DOHH2 (cell line): ENCODE data around the gene NXPH2.

Source experiments
- H3F3A ChIP-seq: fragments of 200-600 bp; sonication (generic), shearing (Covaris generic); 2 replicates; pipeline ENCODE4 v1.6.0; 2016; ENCODE audit warnings: antibody characterized with exemption, mild to moderate bottlenecking; ENCODE audit not compliant: control insufficient read depth, insufficient read depth
- H3K27ac ChIP-seq: fragments of 200-600 bp; sonication (generic); 2 replicates; pipeline ENCODE4 v1.5.1; 2014; ENCODE audit warnings: low read depth, mild to moderate bottlenecking, low read length, moderate library complexity
- H3K27me3 ChIP-seq: fragments of 200-600 bp; sonication (generic); 2 replicates; pipeline ENCODE4 v1.6.1; 2014; ENCODE audit warnings: mild to moderate bottlenecking, low read length, mixed read lengths; ENCODE audit not compliant: control insufficient read depth
- H3K36me3 ChIP-seq: fragments of 200-600 bp; sonication (generic); 2 replicates; pipeline ENCODE4 v1.6.1; 2014; ENCODE audit warnings: mild to moderate bottlenecking, low read length, moderate library complexity, mixed read lengths; ENCODE audit not compliant: control insufficient read depth
- H3K4me1 ChIP-seq: fragments of 200-600 bp; sonication (generic); 2 replicates; pipeline ENCODE4 v1.6.1; 2014; ENCODE audit warnings: mild to moderate bottlenecking, low read length, mixed read lengths; ENCODE audit not compliant: control insufficient read depth
- H3K4me2 ChIP-seq: fragments of 200-600 bp; sonication (generic); 2 replicates; pipeline ENCODE4 v1.6.0; 2014; ENCODE audit warnings: mild to moderate bottlenecking, low read length, moderate library complexity
- H3K4me3 ChIP-seq: fragments of 200-600 bp; sonication (generic); 2 replicates; pipeline ENCODE4 v1.5.1; 2014; ENCODE audit warnings: mild to moderate bottlenecking, low read length, mixed read lengths
- H3K79me2 ChIP-seq: fragments of 200-600 bp; sonication (generic); 2 replicates; pipeline ENCODE4 v1.6.1; 2014; ENCODE audit warnings: mild to moderate bottlenecking, low read length, mixed read lengths; ENCODE audit not compliant: control insufficient read depth
- H3K9me2 ChIP-seq: fragments of 200-600 bp; sonication (generic); replicated peaks from 2 replicates; pipeline ENCODE4 v1.6.1; 2014; ENCODE audit warnings: mild to moderate bottlenecking, low read length, mixed read lengths; ENCODE audit not compliant: control insufficient read depth
- H3K9me3 ChIP-seq: fragments of 200-600 bp; sonication (generic); 2 replicates; pipeline ENCODE4 v1.6.1; 2014; ENCODE audit warnings: antibody characterized with exemption, low read length, mixed read lengths; ENCODE audit not compliant: control insufficient read depth, insufficient read depth
- H4K20me1 ChIP-seq: fragments of 200-600 bp; sonication (generic); 2 replicates; pipeline ENCODE4 v1.6.0; 2014; ENCODE audit warnings: low read depth, mild to moderate bottlenecking, antibody characterized with exemption, low read length, moderate library complexity; ENCODE audit not compliant: control insufficient read depth, insufficient read depth
- CTCF ChIP-seq: fragments of 200-600 bp; sonication (generic); IDR thresholded peaks from one replicate; pipeline ENCODE4 v1.5.1; 2014; ENCODE audit warnings: antibody characterized with exemption, mild to moderate bottlenecking, low read depth, low read length; ENCODE audit not compliant: poor library complexity, severe bottlenecking
- EZH2phosphoT487 ChIP-seq: fragments of 200-600 bp; sonication (generic); IDR thresholded peaks from 2 replicates; pipeline ENCODE4 v1.6.1; 2017; ENCODE audit warnings: borderline replicate concordance, mild to moderate bottlenecking, antibody characterized with exemption, low read length, moderate library complexity, mixed read lengths

Gene NXPH2

GRCh38 chr2:138689705-138690104, 90.5 kb downstream of the NXPH2 start:
- no peaks in the 10 kb centered on the region for H4K20me1 ChIP-seq
- no peaks in the 10 kb centered on the region for H3K9me3 ChIP-seq
- H3K9me2 ChIP-seq = no peaks in the 10 kb centered on the region
- H3K36me3 ChIP-seq = no peaks in the 10 kb centered on the region
- H3K27me3 ChIP-seq = no peaks in the 10 kb centered on the region
- H3K4me2 ChIP-seq = no peak overlapping the region
- H3F3A ChIP-seq = no peaks in the 10 kb centered on the region
- H3K4me1 ChIP-seq = no peaks in the 10 kb centered on the region
- H3K79me2 ChIP-seq = no peaks in the 10 kb centered on the region
- H3K27ac ChIP-seq = no peak overlapping the region
- TF ChIP-seq EZH2phosphoT487 = no peak
- no peak for TF ChIP-seq CTCF
- no peak overlapping the region for H3K4me3 ChIP-seq

- no peak for TF ChIP-seq CTCF
- no peak for TF ChIP-seq EZH2phosphoT487
- Histone ChIP-seq H3K9me3 (no peaks in the 10 kb centered on the region), H3K9me2 (no peaks in the 10 kb centered on the region), H3K4me1 (no peaks in the 10 kb centered on the region), H3K4me2 (no peak overlapping the region), H3K36me3 (no peaks in the 10 kb centered on the region), H3K27me3 (no peaks in the 10 kb centered on the region), H3F3A (no peaks in the 10 kb centered on the region), H4K20me1 (no peaks in the 10 kb centered on the region), H3K79me2 (no peaks in the 10 kb centered on the region), H3K27ac (no peak overlapping the region), H3K4me3 (no peak overlapping the region)
These were observed 98.0 kb downstream of the NXPH2 start for GRCh38 chr2:138682163-138682562.

GRCh38 chr2:138677221-138677620, 103.0 kb downstream of the NXPH2 start:
- Histone ChIP-seq H3K9me3 (no peaks in the 10 kb centered on the region), H3K9me2 (no peaks in the 10 kb centered on the region), H3K4me2 (no peak overlapping the region), H3K4me3 (no peak overlapping the region), H3K27ac (no peak overlapping the region), H4K20me1 (no peaks in the 10 kb centered on the region), H3F3A (no peaks in the 10 kb centered on the region), H3K27me3 (no peaks in the 10 kb centered on the region), H3K36me3 (no peaks in the 10 kb centered on the region), H3K79me2 (no peaks in the 10 kb centered on the region), H3K4me1 (no peaks in the 10 kb centered on the region)
- TF ChIP-seq CTCF (no peak), EZH2phosphoT487 (no peak)

GRCh38 chr2:138676619-138677021, 103.6 kb downstream of the NXPH2 start:
- Histone ChIP-seq H3K4me1 (no peaks in the 10 kb centered on the region), H3K9me2 (no peaks in the 10 kb centered on the region), H3F3A (no peaks in the 10 kb centered on the region), H3K36me3 (no peaks in the 10 kb centered on the region), H3K27ac (no peak overlapping the region), H3K4me3 (no peak overlapping the region), H3K79me2 (no peaks in the 10 kb centered on the region), H3K27me3 (no peaks in the 10 kb centered on the region), H3K4me2 (no peak overlapping the region), H4K20me1 (no peaks in the 10 kb centered on the region), H3K9me3 (no peaks in the 10 kb centered on the region)
- no peak for TF ChIP-seq CTCF
- TF ChIP-seq EZH2phosphoT487 = no peak
